ENCODE data around the gene DLGAP5.

DLGAP5 gene

GRCh38 chr14:55191203-55192053 lies at the start of gene DLGAP5:
DLGAP5 (minus strand) TSS chr14:55191585; CDS start chr14:55189179, 2,406 bp downstream.
- DNase-seq, result peak; percentile 99

GRCh38 chr14:55240526-55241178 lies 49.3 kb upstream of the DLGAP5 start:
- DNase-seq, result no peak

GRCh38 chr14:55239320-55239719 lies 47.9 kb upstream of the DLGAP5 start:
- DNase-seq, result no peak

- DNase-seq, result no peak
These were observed 46.8 kb upstream of the DLGAP5 start for GRCh38 chr14:55238019-55238680.

GRCh38 chr14:55233591-55233990 lies 42.2 kb upstream of the DLGAP5 start:
- no peak for DNase-seq

- no peak for DNase-seq
These were observed 36.9 kb upstream of the DLGAP5 start for GRCh38 chr14:55228261-55228660.

- no peak for DNase-seq
These were observed 32.0 kb upstream of the DLGAP5 start for GRCh38 chr14:55223364-55223763.

GRCh38 chr14:55221968-55222367 lies 30.6 kb upstream of the DLGAP5 start:
- no peak for DNase-seq

- DNase-seq, result no peak
These were observed 29.8 kb upstream of the DLGAP5 start for GRCh38 chr14:55221186-55221585.

GRCh38 chr14:55220230-55220629 lies 28.8 kb upstream of the DLGAP5 start:
- DNase-seq, result no peak

GRCh38 chr14:55212634-55213033 lies 21.2 kb upstream of the DLGAP5 start:
- DNase-seq, result no peak

GRCh38 chr14:55207832-55208231 lies 16.4 kb upstream of the DLGAP5 start:
- DNase-seq, result no peak

GRCh38 chr14:55206175-55206693 lies 14.8 kb upstream of the DLGAP5 start:
- no peak for DNase-seq

GRCh38 chr14:55201219-55202101 lies 10.1 kb upstream of the DLGAP5 start:
- no peak for DNase-seq

GRCh38 chr14:55200651-55201050 lies 9.3 kb upstream of the DLGAP5 start:
- no peak for DNase-seq

GRCh38 chr14:55198749-55199148 lies 7.4 kb upstream of the DLGAP5 start:
- no peak for DNase-seq

GRCh38 chr14:55194656-55195355 lies 3.4 kb upstream of the DLGAP5 start:
- no peak for DNase-seq

GRCh38 chr14:55192054-55192621 lies 753 bp upstream of the DLGAP5 start:
- no peak for DNase-seq

- DNase-seq, result no peak
These were observed 531 bp downstream of the DLGAP5 start for GRCh38 chr14:55190906-55191202.

- no peak for DNase-seq
These were observed 2.6 kb downstream of the DLGAP5 start for GRCh38 chr14:55188686-55189295.

- no peak for DNase-seq
These were observed 11.0 kb downstream of the DLGAP5 start for GRCh38 chr14:55180434-55180833.

All from NCI-H524 treated with DMSO at 0.1 percent for 48 hours (cell line).